ENCODE data around the gene CPLX4.

The CPLX4 gene

GRCh38 chr18:59272221-59272888 lies 46.1 kb downstream of the CPLX4 start:
- DNase-seq (ENCODE audit: low read depth): peak; percentile 6
- no peak overlapping the region for H3K4me3 ChIP-seq (ENCODE audit: low read depth, low read length)
- no peak for TF ChIP-seq CTCF (conservative IDR thresholded peaks at IDR 0.05; ENCODE audit: low read depth, low read length)

- no peak for DNase-seq (ENCODE audit: low read depth)
- no peak overlapping the region for H3K4me3 ChIP-seq (ENCODE audit: low read depth, low read length)
- TF ChIP-seq CTCF (conservative IDR thresholded peaks at IDR 0.05; ENCODE audit: low read depth, low read length): no peak
Measured at GRCh38 chr18:59271606-59272220, 46.7 kb downstream of the CPLX4 start.

GRCh38 chr18:59270689-59271257 lies 47.7 kb downstream of the CPLX4 start:
- TF ChIP-seq CTCF (conservative IDR thresholded peaks at IDR 0.05; ENCODE audit: low read depth, low read length): no peak
- H3K4me3 ChIP-seq (ENCODE audit: low read depth, low read length): no peak overlapping the region
- DNase-seq (ENCODE audit: low read depth): no peak

GRCh38 chr18:59269563-59270119 lies 48.8 kb downstream of the CPLX4 start:
- no peak overlapping the region for H3K4me3 ChIP-seq (ENCODE audit: low read depth, low read length)
- DNase-seq (ENCODE audit: low read depth): no peak
- TF ChIP-seq CTCF (conservative IDR thresholded peaks at IDR 0.05; ENCODE audit: low read depth, low read length): no peak

- no peak for TF ChIP-seq CTCF (conservative IDR thresholded peaks at IDR 0.05; ENCODE audit: low read depth, low read length)
- DNase-seq (ENCODE audit: low read depth): peak; percentile 9
- no peak overlapping the region for H3K4me3 ChIP-seq (ENCODE audit: low read depth, low read length)
Measured at GRCh38 chr18:59268721-59269562, 49.5 kb downstream of the CPLX4 start.

- no peak for TF ChIP-seq CTCF (conservative IDR thresholded peaks at IDR 0.05; ENCODE audit: low read depth, low read length)
- no peak overlapping the region for H3K4me3 ChIP-seq (ENCODE audit: low read depth, low read length)
- no peak for DNase-seq (ENCODE audit: low read depth)
Measured at GRCh38 chr18:59268127-59268720, 50.2 kb downstream of the CPLX4 start.

All from choroid plexus epithelial cell (primary cell).